Cardiac muscle cell (in vitro differentiated cells and primary cell): ENCODE results near the gene PSME4. TPM values are rescaled to one million over a fixed set of nuclear protein-coding genes. Genes with fewer than 3 reads are reported as not detected.

ENCODE experiments used
- DNase-seq, 2 donors: peaks; one replicate each; pipeline versions ENCODE4 v3.0.0 to v3.0.0-alpha.2; 2010 to 2017; ENCODE audit warnings: low read depth in 1 of 2, low spot score in 1 of 2
- H3K27ac ChIP-seq: fragments of 200-600 bp; sonication (generic); 2 replicates; pipeline ENCODE4 v1.5.1; 2016
- H3K27me3 ChIP-seq: fragments of 200-600 bp; sonication (generic); 2 replicates; pipeline ENCODE4 v1.6.0; 2016; ENCODE audit warnings: control low read depth
- H3K36me3 ChIP-seq: fragments of 200-600 bp; sonication (generic); 2 replicates; pipeline ENCODE4 v1.5.1; 2016; ENCODE audit warnings: control low read depth
- H3K4me1 ChIP-seq: fragments of 200-600 bp; sonication (generic); 2 replicates; pipeline ENCODE4 v1.8.1; 2017; ENCODE audit warnings: low read depth, mild to moderate bottlenecking, mixed run types
- H3K4me3 ChIP-seq: fragments of 200-600 bp; sonication (generic); 2 replicates; pipeline ENCODE4 v1.5.1; 2016; ENCODE audit warnings: mild to moderate bottlenecking
- H3K9me3 ChIP-seq: fragments of 200-600 bp; sonication (generic); 2 replicates; pipeline ENCODE4 v1.5.1; 2017; ENCODE audit warnings: low read depth, mild to moderate bottlenecking, control low read depth
- polyA plus RNA-seq: library from polyadenylated mRNA; unstranded; fragments of >200 nt; fragmentation: Nextera tagmentation; extraction: Ambion mirVana; gene quantifications from 2 replicates; pipeline ENCODE4 v1.2.1, GENCODE V29; 2016
- total RNA-seq: library from RNA; depleted of rRNA; stranded (reverse); fragments of >200 nt; gene quantifications from 2 replicates; pipeline ENCODE4 v1.2.3, GENCODE V29; 2016
- TF ChIP-seq, protein P1 (sequence below): IDR thresholded peaks from 2 replicates; pipeline ENCODE4 v1.5.1; 2012; ENCODE audit warnings: low read depth, mild to moderate bottlenecking, low read length

The PSME4 gene
- total and polyA plus RNA-seq, 2 experiments from 2014 or later, result 8.7 to 27.6 TPM

DNA sequence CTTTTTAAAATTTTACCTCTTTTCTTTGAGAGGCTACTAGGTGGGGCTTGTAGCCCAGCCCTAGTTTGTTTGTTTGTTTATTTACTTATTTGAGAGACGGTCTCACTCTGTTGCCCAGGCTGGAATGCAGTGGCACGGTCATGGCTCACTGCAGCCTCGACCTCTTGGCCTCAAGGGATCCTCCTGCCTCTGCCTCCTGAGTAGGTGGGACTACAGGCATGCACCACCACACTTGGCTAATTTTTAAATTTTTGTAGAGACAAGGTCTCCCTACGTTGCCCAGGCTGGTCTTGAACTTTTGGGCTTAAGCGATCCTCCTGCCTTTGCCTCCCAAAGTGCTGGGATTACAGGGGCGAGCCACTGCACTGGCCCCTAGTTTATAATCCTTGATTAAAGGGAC lies 149.0 kb downstream of the PSME4 start:
- peaks cover 4% of the 10 kb centered on the region for H3K36me3 ChIP-seq
- H3K27ac ChIP-seq, result no peak overlapping the region
- H3K9me3 ChIP-seq, result no peaks in the 10 kb centered on the region
- no peaks in the 10 kb centered on the region for H3K4me1 ChIP-seq
- TF ChIP-seq, protein P1, sequence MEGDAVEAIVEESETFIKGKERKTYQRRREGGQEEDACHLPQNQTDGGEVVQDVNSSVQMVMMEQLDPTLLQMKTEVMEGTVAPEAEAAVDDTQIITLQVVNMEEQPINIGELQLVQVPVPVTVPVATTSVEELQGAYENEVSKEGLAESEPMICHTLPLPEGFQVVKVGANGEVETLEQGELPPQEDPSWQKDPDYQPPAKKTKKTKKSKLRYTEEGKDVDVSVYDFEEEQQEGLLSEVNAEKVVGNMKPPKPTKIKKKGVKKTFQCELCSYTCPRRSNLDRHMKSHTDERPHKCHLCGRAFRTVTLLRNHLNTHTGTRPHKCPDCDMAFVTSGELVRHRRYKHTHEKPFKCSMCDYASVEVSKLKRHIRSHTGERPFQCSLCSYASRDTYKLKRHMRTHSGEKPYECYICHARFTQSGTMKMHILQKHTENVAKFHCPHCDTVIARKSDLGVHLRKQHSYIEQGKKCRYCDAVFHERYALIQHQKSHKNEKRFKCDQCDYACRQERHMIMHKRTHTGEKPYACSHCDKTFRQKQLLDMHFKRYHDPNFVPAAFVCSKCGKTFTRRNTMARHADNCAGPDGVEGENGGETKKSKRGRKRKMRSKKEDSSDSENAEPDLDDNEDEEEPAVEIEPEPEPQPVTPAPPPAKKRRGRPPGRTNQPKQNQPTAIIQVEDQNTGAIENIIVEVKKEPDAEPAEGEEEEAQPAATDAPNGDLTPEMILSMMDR, result no peak
- no peak overlapping the region for H3K4me3 ChIP-seq
- no peaks in the 10 kb centered on the region for H3K27me3 ChIP-seq
- no peak for DNase-seq

DNA sequence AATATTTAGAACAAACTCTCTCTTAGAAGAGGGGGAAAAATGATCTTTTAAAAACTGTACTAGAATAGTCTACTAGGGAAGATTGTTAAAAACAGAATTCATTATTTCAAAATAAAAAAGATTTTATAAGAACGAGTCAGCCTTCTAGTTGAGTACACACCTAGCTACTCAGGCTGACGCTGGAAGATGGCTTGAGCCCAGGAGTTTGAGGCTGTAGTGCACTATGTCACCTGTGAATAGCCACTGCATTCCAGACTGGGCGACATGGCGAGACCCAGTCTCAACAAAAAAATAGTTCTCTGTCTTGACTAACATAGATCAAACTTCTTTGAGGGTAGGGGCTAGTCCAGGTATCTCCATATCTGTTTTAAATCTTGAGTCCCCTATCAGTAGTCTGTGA lies 150.1 kb downstream of the PSME4 start:
- DNase-seq, result no peak

DNA sequence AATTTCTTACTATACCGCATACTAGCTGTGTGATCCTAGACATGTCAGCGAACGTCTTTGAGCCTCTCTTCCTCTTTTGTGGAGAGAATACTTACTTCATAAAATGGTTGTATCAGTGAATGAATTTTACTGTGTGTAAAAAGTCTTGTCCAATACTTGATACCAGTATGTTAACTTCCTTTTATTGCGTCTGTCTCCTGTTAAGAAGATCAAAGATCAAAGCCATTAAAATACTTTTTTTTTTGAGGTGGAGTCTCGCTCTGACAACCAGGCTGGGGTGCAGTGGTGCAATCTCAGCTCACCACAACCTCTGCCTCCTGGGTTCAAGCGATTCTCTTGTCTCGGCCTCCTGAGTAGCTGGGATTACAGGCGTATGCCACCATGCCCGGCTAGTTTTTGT lies 150.7 kb downstream of the PSME4 start:
- Histone ChIP-seq H3K4me1 (no peaks in the 10 kb centered on the region), H3K36me3 (peaks cover 17% of the 10 kb centered on the region), H3K9me3 (no peaks in the 10 kb centered on the region), H3K27ac (no peak overlapping the region), H3K4me3 (no peak overlapping the region), H3K27me3 (no peaks in the 10 kb centered on the region)
- no peak for DNase-seq
- TF ChIP-seq, protein P1, result no peak

More for the DNA sequence above, 150.1 kb downstream of the PSME4 start:
- Histone ChIP-seq H3K4me1 (no peaks in the 10 kb centered on the region), H3K36me3 (peaks cover 13% of the 10 kb centered on the region), H3K27ac (no peak overlapping the region), H3K27me3 (no peaks in the 10 kb centered on the region), H3K9me3 (no peaks in the 10 kb centered on the region), H3K4me3 (no peak overlapping the region)
- TF ChIP-seq, protein P1, result no peak

DNA sequence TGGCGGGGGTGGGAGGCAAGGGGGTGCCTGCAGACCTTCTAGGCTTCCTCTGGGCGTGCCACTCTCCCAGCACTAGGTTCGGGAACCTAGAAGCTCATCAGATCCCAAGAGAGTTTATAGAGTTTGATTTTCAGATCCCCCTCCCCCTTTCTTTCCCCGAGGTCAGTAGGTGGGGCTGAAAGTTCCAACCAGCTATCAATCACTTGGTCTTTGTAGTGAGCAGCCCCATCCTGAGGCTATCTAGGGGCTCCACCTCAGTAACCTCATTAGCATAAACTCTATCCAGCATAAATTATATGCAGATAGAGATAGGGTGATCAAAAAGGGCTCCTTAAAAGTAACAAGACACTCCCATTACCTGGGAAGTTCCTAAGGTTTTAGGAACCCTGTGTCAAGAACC lies 151.2 kb downstream of the PSME4 start:
- H3K27me3 ChIP-seq, result no peaks in the 10 kb centered on the region
- H3K36me3 ChIP-seq, result peaks cover 17% of the 10 kb centered on the region
- no peak for DNase-seq
- no peak overlapping the region for H3K4me3 ChIP-seq
- no peaks in the 10 kb centered on the region for H3K4me1 ChIP-seq
- no peaks in the 10 kb centered on the region for H3K9me3 ChIP-seq
- TF ChIP-seq, protein P1, result no peak
- no peak overlapping the region for H3K27ac ChIP-seq

DNA sequence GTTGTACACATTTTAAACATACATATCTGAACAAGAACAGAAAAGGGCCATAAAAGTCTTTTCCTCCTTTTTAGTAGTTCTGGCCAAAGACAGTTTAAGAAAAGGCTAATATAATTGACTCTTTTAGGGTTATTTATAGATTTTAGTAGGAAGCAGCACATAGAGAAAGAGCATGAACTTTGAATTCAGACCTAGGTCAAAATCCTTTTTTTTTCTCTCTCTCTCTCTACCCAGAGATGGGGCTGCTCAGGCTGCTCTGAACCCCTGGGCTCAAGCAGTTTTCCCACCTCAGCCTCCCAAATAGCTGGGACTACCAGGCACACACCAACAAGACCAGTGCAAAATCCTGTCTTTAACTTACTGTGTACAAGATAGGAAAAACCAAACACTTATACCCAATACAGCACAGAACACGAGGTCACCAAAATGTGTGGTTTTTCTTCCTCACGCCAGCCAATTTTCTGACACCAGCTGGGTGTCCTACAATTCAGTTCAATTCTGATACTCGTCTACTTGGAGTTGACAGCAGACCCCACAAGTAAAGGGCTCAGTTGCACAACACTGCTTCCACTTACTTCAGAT lies 151.8 kb downstream of the PSME4 start:
- no peak for DNase-seq
- H3K9me3 ChIP-seq, result no peaks in the 10 kb centered on the region
- H3K4me1 ChIP-seq, result no peaks in the 10 kb centered on the region
- H3K4me3 ChIP-seq, result no peak overlapping the region
- no peak overlapping the region for H3K27ac ChIP-seq
- H3K27me3 ChIP-seq, result no peaks in the 10 kb centered on the region
- TF ChIP-seq, protein P1, result no peak
- H3K36me3 ChIP-seq, result peaks cover 22% of the 10 kb centered on the region

Other genes starting within 250 kb of the PSME4 start
- 2.8 and 3.0 TPM in 2 replicates for gene CHAC2, start 203.2 kb downstream of the PSME4 start, total RNA-seq
- gene CHAC2, start 203.2 kb downstream of the PSME4 start, polyA plus RNA-seq, result 3.7 and 4.1 TPM in 2 replicates
- gene ASB3, start 184.0 kb downstream of the PSME4 start, total RNA-seq, result 30.1 and 36.5 TPM in 2 replicates
- gene ASB3, start 184.0 kb downstream of the PSME4 start, polyA plus RNA-seq, result 34.4 and 48.1 TPM in 2 replicates
- gene ERLEC1, start 183.9 kb downstream of the PSME4 start, total RNA-seq, result 50.8 and 106 TPM in 2 replicates
- gene ERLEC1, start 183.9 kb downstream of the PSME4 start, polyA plus RNA-seq, result 46.1 and 50.1 TPM in 2 replicates
- 0.99 and 1.2 TPM in 2 replicates for gene GPR75, start 111.0 kb downstream of the PSME4 start, total RNA-seq
- 0.15 TPM in 1 of 2 replicates, not detected in the other for gene GPR75, start 111.0 kb downstream of the PSME4 start, polyA plus RNA-seq
- gene ACYP2, start 144.6 kb upstream of the PSME4 start, total RNA-seq, result 12.6 and 42.9 TPM in 2 replicates
- gene ACYP2, start 144.6 kb upstream of the PSME4 start, polyA plus RNA-seq, result 37.7 and 46.8 TPM in 2 replicates